ENCODE data around the gene KCP. TPM values are rescaled to one million over a fixed set of nuclear protein-coding genes. Genes with fewer than 3 reads are reported as not detected.

KCP gene
- polyA plus RNA-seq, 1 donor, result 21.6 TPM

DNA sequence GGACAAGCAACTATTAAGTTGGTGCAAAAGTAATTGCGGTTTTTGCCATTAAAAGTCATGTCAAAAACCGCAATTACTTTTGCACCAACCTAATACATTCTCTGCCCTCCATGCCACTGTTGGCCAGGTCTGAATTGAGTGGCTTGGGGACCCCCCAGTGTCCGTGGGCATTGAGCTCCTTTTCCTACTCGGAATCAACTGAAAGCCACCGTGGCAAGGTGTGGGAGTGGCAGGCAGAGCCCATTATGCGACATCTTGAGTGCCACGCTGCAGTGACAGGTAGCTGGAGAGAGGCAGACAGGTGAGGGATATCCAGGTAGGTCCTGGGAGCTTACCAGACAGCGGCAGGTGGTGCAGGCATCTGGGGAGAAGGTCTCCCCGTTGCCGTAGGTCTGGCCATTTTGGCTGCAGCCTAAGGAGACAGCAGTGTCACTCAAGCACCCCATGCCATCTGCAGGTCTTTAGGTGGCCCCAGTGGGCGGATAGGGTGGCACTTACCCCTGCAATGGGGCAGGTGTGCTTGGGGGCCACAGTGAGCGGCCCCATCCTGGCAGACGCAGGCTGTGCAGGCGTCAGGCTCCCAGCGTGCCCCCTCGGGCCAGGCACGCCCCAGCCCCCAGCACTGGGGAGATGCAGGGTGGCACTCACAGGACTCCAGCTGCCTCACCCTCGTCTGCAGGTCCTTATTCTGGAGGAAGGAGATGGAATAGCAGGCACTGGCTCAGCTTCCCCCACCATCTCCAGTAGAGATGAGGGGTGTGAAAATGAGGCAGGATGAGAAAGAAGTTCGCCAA is 3.5 kb downstream of the KCP start:
- no peak for DNase-seq

DNA sequence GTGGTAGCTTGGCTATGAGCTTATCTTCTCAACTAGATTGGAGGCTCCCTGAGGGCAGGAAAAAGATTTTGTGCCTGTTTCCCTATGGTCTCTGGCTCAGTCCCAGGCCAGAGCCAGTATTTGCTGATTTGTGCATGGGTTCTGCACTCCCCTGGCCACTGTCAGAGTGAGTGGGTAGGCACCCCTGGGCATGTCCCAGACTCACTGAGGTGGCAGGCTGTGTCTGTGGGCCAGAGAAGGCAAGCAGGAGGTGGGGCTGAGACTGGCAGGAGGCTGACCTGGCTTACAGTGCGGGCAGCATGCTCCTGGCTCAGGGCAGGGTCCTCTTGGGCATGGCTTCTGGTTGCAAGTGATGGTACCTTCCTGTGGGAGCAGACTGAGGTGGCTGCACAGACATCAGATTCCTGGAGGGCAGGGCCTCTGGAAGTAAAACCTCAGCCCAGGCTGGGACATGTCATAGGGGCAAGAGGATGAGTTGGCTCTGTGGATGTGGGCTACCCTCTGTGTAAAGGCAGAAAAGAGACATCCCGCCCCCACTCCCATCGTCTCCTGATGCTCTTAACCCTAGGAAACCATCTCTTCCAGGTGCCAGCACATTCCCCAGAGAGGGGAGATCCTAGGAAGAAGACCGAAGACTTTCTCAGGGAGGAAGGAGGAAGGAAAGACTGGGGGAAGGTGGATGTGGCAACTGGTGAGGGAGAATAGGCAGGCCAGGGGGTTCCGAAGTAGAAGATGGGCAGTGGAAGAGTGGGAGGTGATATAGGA is 4.3 kb downstream of the KCP start:
- no peak for DNase-seq

DNA sequence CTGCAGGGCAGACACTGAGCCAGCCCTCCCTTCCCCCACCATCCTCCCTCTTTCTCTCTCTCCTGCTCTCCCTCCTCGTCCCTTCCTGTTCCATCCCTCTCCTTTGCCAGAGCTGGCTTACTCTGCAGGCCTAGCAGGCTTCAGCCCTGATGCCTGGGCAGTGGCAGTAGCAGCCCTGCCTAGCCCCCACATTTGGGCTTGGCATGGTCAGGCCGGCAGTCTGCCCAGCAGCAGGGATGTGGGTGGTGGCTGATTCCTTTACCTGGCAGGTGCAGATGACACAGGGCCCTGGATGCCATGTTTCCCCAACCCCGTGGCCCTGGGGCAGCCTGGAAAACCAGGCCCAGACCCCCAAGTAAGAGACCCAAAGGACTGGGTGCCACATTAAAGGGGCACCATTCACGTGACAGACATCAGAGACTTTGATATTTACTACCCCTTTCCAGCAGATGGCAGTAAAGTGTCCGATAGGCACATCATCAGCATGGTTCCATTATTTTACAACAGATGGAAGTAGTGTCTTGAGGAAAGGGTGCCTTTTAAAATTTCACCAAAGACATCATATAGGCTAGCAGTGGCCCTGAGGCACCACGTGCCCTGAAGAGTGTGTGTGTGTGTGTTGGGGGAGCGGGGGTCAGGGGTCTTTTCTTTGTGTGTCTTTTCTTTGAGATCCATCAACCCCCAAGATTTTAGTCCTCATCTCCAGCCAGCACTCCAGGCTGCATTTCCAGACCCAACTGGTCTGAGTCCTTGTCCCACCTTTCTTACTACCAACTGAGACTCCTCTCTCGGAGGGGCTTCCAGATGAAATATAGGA is 5.9 kb downstream of the KCP start:
- DNase-seq, result no peak

DNA sequence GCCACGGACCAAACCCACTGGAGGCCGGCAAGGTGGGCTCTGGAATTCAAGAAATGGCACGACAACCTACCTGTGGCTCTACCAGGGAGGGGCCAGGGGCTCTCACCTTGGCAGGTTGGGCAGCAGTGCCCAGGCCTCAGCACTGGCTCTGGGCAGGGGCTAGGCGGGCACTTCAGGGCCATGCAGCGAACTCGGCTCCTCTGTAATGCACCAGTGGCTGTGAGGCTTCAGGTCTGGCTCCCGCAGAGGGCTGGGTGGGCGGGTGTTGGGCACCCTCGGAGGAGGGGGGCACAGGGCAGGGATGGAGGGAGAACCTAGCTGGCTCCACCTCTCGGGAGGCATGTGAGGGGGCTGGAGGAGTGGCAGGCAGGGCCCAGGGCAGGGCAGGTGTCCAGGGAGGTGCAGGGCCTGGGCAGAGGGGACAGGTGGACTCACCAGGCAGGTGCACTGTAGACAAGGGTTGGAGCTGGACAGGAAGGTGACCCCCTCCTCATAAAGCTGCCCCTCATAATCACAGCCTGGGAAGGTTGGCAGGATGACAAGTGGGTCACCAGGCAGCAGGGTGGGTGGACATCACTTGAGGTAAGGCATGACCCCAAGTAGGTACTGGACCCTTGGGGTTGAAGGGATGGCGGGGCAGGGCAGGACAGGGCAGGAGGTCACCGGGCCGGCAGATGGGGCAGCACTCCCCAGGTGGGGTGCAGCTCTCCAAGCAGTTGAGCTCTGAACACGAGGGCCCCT is 6.7 kb downstream of the KCP start:
- DNase-seq, result no peak

DNA sequence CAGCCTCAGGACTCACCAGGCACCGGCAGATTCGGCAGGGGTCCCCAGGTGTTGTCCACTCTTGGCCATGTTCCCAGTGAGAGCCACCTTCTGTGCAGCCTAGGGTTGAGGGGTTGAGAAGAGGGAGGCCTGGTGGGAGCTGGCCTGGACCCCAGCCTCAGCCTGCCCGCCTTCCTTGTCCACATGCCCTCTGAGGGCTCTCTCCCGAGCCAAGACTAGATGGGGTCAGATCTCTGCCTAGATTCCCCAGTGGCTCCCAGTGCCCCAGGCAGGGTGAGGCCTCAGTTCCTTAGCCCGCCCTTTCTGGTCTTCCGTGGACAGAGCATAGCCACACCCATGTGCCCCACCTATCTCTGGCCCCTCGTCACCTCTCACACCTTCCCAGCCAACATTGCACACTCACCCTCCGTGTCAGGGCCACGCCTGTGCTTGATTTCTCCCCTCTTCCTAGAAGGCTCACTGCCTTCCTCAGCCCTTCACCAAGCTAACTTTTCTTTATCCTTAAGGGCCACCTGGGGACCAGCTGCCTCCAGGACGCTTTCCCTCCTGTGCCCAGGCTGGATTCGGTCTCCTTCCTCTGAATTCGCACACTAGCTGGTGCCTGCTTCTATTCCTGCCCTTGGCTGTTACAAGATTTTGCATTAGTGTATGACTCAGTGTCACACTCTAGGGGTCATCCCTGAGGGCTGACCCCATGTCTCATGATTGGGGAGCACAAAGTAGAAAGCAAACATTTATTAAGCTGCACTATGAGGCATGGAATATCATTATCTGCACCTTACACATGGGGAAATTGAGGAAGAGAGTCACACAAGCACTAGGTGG is 7.5 kb downstream of the KCP start:
- DNase-seq, result no peak

DNA sequence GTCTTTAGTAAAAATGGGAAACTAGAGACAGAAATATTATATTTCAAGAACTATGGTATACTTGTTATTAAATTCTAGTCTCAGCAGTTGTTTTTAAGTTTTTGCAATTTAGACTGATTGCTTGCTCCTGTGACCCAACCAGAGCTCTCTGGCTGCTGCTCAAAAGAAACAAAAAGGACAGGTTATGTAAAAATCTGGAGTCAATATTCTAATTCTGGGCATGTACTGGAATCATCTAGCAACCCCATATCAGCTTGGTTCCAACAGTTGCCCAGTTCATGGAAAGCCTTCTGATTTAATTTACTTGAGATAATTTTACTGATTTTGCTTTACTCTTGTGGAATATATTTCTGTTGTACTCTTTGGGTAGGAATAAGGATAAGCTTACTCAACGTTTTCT is 10.3 kb downstream of the KCP start:
- no peak for DNase-seq

DNA sequence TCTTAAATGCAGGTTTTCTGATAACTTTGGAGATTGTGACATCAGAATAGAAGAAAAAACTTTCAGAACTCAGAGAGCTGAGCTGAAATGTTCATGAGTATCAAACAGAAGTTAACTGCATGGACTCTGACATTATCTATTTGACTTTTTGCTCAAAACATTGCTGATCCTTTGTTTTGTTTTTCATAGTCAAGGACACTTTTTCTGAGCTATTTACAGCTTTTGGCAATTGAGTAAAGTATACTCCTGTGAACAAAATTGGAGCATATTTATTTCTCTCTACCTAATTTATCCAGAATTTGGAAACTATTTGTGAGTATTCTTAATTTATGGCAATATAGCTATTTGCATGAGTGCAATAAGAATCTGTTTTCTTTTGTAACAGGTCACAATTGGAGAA is 11.1 kb downstream of the KCP start:
- DNase-seq, result no peak

DNA sequence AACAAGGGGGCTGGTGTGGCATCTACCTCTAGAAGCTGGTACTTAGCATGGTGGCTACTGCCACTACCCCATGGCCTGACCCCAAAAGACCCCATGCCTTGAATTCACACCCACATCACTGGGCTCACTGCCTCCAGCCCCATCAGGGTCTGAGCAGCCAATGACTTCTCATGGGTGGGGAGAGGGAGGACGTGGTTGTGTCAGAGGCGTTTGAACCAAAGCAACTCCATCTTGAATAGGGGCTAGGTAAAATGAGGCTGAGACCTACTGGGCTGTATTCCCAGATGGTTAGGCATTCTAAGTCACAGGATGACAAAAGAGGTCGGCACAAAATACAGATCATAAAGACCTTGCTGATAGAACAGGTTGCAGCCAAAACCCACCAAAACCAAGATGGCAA is 15.2 kb downstream of the KCP start:
- DNase-seq, result no peak

DNA sequence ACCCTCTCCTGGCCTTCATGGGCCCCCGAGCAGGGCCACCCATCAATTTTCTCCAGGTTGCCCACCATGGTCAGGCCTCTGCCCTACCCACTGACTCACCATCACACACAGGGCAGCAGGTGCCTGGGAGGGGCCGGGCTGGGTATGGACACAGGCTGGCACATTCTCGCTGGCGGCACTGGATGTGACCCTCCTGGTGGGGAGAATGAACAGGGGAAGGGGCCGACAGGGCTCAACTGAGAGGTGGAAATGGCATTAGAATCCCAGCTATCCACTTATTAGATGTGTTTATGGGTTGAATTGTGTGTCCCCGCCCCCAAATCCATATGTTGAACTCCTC is 16.4 kb downstream of the KCP start:
- DNase-seq, result no peak

DNA sequence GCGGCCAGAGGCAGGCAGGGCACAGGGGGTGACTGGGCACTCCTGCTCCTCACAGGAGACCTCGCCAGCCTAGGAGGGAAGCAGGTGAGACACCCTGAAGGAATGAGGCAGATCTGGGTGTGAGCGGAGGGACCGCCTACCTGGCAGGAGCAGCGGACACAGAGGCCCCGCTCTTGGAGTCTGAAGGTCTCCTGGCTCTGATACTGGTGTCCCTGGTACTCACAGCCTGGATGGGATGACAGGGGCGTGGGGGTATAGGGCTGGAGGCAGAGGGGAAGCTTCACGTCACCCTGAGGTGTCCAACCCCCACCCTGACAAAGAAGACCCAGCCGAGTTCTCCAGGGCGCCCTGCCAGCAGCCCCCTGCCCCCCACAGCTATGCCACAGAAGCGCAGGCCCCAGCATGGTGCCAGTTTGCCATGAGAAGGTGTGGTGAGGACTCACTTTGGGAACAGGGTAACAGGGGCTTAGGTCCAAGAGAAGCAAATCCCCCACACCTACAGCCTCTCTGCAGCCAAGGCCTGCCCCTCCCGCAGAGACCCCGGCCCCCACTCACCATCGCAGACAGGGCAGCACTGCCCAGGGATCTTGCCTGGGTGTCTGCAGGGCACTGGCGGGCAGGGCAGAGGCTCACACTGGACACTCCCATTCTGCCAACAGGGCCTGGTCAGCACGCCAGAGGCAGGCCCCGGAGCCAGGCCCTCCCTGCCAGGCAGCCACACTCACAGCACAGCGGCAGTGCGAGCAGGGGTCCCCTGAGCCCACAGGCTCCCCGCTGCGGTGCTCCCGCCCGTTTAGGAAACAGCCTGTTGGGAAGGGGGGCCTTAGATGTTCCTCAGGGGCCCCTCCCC is 17.0 kb downstream of the KCP start:
- no peak for DNase-seq

DNA sequence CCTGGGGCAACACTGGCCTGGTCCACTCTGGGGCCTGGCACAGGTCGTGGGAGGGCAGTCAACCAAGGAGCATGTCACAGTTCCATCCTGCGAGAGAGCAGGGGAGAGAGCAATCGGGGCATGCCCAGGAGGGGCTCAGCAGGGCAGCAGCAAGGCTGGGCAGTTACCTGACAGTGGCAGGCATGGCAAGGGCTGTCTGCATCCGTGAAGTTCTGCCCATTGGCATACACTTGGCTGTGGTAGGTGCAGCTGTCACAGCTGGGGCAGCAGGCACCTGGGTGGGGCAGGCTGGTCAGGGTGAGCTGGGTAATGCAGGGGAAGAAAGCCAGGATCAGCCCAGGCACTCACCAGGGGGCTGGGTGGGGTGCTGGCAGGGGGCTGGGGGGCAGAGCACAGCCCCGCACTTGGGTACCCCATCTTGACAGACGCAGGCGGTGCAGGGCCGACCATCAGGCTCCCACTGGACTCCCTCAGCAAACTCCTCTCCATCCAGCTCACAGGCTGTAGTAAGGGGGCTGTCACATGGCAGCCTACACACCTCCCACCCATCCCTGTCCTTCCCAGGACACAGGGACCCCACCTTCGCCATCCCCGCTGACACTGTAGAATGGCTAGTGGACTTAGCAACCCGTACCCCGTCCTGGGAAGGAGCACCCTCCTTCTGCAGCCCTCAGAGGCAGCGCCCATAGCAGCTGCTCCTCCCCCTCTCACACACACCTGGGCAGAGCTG is 17.8 kb downstream of the KCP start:
- DNase-seq, result no peak

DNA sequence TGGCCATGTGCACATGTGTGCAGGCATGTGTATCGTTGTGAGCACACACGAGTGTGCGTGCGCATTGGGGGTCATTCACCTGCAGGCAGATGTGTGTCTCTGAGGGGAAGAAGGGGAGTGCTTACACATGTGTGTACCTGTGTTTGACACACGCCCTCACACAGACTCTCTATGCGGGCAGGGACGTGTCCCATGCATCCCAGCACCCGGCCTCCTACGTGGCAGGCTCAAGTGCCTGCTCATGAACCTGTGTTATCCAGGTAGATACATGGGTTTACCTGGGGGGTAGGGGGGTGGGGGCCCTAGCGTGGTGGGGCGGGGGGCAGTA is 18.6 kb downstream of the KCP start:
- DNase-seq, result no peak

DNA sequence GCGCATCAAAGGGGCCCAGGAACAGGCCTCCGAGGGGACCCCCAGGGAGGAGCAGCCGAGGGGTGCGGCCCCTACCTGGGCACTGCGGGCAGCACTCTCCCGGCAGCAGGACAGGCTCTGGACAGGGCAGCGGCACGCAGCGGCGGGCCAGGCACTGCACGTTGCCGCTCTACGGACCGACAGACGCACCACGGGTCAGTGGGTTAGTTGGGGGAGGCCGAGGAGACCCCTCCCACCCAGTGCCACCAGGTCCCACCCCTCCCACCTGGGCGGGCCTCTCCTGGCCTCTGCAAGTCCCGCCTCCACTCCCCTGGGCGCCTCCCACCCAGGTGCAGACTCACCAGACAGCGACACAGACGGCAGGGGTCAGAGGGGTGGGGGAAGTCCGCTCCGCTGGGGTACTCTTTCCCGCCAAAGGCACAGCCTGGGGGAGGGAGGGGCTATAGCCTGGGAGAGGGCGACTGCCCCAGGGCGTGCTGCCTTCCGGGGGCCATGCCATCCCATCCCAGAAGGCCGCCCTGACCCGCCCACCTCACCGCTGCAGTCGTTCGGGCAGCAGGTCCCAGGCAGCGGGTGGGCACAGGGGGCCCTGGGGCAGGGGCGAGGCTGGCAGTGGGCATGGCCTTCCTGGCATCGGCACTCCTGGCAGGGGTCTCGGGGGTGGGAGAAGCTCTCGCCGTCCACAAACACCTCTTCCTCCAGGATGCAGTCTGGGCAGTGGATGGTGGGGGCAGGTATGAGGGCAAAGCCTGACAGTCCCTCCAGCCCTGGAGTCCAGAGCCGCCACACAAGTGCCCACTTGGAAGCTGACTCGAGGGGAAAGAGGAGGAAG is 19.2 kb downstream of the KCP start:
- DNase-seq, result no peak

DNA sequence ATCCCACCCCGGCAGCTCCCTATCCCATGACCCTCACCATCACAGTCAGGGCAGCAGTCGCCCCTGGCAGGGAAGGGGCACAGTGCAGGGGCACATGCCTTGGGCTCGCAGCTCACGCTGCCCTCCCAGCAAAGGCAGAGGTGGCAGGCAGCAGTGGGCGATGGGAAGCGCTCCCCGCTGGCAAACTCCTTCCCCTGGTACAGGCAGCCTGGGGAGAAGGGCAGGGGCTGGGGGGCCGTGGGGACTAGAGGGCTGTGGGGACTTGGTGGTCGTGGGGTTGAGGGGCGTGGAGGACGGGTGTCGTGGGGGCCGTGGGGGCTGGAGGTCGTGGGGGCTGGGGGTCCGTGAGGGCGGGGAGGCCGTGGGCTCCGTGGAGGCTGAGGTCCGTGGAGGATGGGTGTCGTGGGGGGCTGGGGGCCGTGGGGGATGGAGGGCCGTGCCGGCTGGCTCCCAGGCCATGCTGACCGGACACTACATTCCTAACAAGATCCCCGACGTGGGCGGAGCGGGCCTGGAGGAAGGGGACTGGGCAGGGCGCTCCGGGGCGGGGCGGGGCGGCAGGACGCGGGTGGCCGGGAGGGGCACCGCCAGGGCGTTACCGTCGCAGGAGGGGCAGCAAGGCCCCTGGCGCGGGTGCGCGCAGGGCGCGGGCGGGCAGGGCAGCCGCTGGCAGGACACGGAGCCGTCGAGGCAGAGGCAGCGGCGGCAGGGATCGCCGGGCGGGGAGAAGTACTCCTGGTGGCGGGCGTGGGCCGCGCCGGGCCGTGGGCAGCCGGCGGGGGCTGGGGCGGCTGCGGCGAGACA is 20.0 kb downstream of the KCP start:
- no peak for DNase-seq

DNA sequence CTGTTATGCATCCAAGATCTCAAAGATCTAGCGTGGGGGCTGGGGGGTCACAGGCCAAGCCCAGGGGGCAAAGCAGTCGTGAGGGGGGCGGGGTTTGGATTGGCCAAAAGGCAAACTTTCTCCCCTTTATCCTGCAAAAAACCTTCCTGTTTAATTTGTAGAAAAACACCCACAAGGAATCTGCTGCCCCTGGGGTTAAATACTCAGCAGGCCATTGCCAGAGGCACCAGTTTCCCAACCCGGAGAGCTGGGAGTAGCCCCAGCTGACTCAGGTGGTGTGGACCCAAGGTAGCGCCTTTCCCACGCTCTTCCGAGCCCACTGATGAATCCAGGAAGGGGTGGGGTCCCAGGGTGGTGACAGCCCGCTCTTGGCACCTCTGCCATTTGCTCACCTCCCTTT is 21.4 kb downstream of the KCP start:
- no peak for DNase-seq

DNA sequence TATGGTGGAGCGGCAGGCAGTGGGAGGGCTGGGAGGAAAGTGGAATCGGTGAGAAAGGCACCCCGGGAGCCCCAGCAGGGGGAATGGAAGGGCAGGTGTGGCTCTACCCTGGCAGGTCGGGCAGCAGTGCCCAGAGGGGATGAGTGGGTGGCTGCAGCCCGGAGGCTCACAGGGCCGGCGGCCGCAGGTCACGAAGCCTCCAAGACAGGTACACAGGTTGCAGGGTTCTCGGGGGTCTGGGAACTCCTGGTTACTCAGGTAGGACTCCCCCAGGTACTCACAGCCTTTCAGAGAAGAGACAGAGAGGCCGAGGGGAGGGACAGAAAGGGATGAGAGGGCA is 21.8 kb downstream of the KCP start:
- no peak for DNase-seq

DNA sequence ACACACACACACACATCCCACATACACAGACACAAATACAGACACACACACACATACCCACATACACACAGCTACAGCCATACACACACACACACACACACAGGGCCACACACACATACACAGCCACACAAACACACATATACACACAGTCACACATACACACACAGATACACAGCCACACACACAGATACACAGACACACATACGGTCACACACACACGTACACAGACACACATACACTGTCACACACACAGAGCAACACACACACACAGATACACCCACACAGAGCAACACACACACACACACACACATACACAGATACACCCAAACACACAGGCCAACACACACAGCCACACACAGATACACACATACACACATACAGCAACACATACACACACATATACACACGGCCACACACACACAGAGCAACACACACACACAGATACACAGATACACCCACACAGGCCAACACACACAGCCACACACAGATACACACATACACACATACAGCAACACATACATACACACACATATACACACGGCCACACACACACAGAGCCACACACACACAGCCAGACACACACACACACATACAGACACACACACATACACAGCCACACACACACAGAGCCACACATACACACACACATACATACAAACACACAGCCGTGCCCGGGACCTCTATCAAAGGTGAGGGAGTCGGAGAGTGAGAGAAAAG is 22.3 kb downstream of the KCP start:
- DNase-seq, result no peak
